Liver (tissue), 3 donors: Measurements from ENCODE around the gene ZNF232.
"Not testable (repeated sequence)": the region's sequence is repeated elsewhere in the genome, so short reads cannot be mapped to it uniquely, and the experiment has no call there.

ENCODE experiments used
- JUND ChIP-seq, 2 donors: IDR thresholded peaks; 2 replicates each; pipeline ENCODE4 v1.6.1; 2016; ENCODE audit warnings: antibody characterized with exemption in 2 of 2
- MAX ChIP-seq: IDR thresholded peaks from 2 replicates; pipeline ENCODE4 v1.6.1; 2016; ENCODE audit warnings: antibody characterized with exemption
- TAF1 ChIP-seq: conservative IDR thresholded peaks from 2 replicates; pipeline ENCODE4 v1.6.1; 2016; ENCODE audit warnings: antibody characterized with exemption, mild to moderate bottlenecking
- TF ChIP-seq, protein P1 (sequence below): fragments of 150-350 bp; IDR thresholded peaks from 2 replicates; pipeline ENCODE4 v1.5.1; 2017; ENCODE audit warnings: improper control_type of control experiment, low read depth, low read length; ENCODE audit not compliant: missing input control
- donor health status: healthy.
- donor health status: healthy.

GRCh38 chr17:5137511-5138197 is 26.0 kb upstream of the ZNF232 start:
- TF ChIP-seq, protein P1, sequence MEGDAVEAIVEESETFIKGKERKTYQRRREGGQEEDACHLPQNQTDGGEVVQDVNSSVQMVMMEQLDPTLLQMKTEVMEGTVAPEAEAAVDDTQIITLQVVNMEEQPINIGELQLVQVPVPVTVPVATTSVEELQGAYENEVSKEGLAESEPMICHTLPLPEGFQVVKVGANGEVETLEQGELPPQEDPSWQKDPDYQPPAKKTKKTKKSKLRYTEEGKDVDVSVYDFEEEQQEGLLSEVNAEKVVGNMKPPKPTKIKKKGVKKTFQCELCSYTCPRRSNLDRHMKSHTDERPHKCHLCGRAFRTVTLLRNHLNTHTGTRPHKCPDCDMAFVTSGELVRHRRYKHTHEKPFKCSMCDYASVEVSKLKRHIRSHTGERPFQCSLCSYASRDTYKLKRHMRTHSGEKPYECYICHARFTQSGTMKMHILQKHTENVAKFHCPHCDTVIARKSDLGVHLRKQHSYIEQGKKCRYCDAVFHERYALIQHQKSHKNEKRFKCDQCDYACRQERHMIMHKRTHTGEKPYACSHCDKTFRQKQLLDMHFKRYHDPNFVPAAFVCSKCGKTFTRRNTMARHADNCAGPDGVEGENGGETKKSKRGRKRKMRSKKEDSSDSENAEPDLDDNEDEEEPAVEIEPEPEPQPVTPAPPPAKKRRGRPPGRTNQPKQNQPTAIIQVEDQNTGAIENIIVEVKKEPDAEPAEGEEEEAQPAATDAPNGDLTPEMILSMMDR = not testable (repeated sequence)
- not testable (repeated sequence) for TF ChIP-seq MAX; JUND (IDR thresholded peaks at IDR 0.05); TAF1
